Retinal pigment epithelial cell (primary cell): ENCODE results near the gene ECM1.
A peak's percentile ranks its signal among the peaks of the same experiment; 100 is the strongest.

Experiments used
- DNase-seq: peaks from one replicate; pipeline ENCODE4 v3.0.0-alpha.2; 2010; ENCODE audit warnings: low read depth
- H3K4me3 ChIP-seq: 2 replicates; pipeline ENCODE4 v1.5.1; 2011; ENCODE audit warnings: mild to moderate bottlenecking, low read length, control low read depth, moderate library complexity
- CTCF ChIP-seq: conservative IDR thresholded peaks from 2 replicates; pipeline ENCODE4 v1.5.1; 2011; ENCODE audit warnings: low read depth, low read length, control low read depth, inconsistent platforms

The ECM1 gene

GRCh38 chr1:150558303-150558704, 50.4 kb downstream of the ECM1 start:
- TF ChIP-seq CTCF, result no peak
- no peak overlapping the region for H3K4me3 ChIP-seq
- DNase-seq, result no peak

GRCh38 chr1:150558761-150559655, 51.1 kb downstream of the ECM1 start:
- H3K4me3 ChIP-seq, result no peak overlapping the region
- no peak for TF ChIP-seq CTCF
- DNase-seq, result no peak

GRCh38 chr1:150559656-150560010, 51.7 kb downstream of the ECM1 start:
- H3K4me3 ChIP-seq, result no peak overlapping the region
- no peak for TF ChIP-seq CTCF
- DNase-seq, result no peak

- peak; percentile 98 for TF ChIP-seq CTCF
- no peak for DNase-seq
- H3K4me3 ChIP-seq, result no peak overlapping the region
These were observed 52.1 kb downstream of the ECM1 start for GRCh38 chr1:150560011-150560438.

GRCh38 chr1:150560576-150561253, 52.8 kb downstream of the ECM1 start:
- peak overlapping the region; percentile 68 for H3K4me3 ChIP-seq
- no peak for DNase-seq
- TF ChIP-seq CTCF, result peak; percentile 84

GRCh38 chr1:150561254-150561973, 53.5 kb downstream of the ECM1 start:
- TF ChIP-seq CTCF, result peak; percentile 47
- peak; percentile 97 for DNase-seq
- H3K4me3 ChIP-seq, result peak overlapping the region; percentile 68
